ENCODE measurements around the gene SLC25A40. TPM values are rescaled to one million over a fixed set of nuclear protein-coding genes. Genes with fewer than 3 reads are reported as not detected.
"Not testable (repeated sequence)": the region's sequence is repeated elsewhere in the genome, so short reads cannot be mapped to it uniquely, and the experiment has no call there.

SLC25A40 gene
- total RNA-seq, 1 experiment from 2014 or later, result 29.6 TPM

DNA sequence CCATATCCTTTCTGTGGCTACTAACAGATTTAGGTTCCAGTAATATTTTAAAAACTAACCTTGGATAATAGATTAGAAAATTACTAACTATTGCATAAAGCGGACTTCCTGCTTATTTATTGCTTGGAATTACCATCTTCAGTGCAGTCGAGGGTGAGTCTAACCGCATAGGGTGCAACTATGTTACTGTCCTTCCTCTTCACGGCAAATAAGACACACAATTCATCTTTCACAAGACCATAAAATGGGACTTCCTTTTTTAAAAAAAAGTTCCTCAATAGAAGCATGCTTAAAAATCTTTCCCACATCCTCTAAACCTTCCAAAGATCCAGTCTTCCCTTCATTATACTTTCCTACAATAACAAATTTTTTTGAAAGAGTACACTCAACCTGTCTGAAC, 2.1 kb downstream of the SLC25A40 start:
- TF ChIP-seq EZH2 (IDR thresholded peaks at IDR 0.05; ENCODE audit: borderline replicate concordance, low read depth, low read length, poor library complexity, severe bottlenecking), result no peak
- TF ChIP-seq, protein P1, sequence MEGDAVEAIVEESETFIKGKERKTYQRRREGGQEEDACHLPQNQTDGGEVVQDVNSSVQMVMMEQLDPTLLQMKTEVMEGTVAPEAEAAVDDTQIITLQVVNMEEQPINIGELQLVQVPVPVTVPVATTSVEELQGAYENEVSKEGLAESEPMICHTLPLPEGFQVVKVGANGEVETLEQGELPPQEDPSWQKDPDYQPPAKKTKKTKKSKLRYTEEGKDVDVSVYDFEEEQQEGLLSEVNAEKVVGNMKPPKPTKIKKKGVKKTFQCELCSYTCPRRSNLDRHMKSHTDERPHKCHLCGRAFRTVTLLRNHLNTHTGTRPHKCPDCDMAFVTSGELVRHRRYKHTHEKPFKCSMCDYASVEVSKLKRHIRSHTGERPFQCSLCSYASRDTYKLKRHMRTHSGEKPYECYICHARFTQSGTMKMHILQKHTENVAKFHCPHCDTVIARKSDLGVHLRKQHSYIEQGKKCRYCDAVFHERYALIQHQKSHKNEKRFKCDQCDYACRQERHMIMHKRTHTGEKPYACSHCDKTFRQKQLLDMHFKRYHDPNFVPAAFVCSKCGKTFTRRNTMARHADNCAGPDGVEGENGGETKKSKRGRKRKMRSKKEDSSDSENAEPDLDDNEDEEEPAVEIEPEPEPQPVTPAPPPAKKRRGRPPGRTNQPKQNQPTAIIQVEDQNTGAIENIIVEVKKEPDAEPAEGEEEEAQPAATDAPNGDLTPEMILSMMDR (conservative IDR thresholded peaks at IDR 0.05; ENCODE audit: low read depth, low read length), result no peak
- Histone ChIP-seq H3K27ac (ENCODE audit: low read depth, low read length, poor library complexity, severe bottlenecking) (peak overlapping the region; percentile 96), H3K9me3 (ENCODE audit: low read depth, low read length, poor library complexity, severe bottlenecking) (peaks cover 16% of the 10 kb centered on the region), H3K4me3 (ENCODE audit: low read depth, low read length, poor library complexity, severe bottlenecking) (peak overlapping the region; percentile 96), H3K36me3 (ENCODE audit: insufficient read depth, low read length, poor library complexity, severe bottlenecking) (peaks cover 37% of the 10 kb centered on the region), H3K27me3 (replicated peaks; ENCODE audit: insufficient read depth, low read depth, low read length, poor library complexity) (no peaks in the 10 kb centered on the region), H3K4me1 (ENCODE audit: insufficient read depth, low read length, poor library complexity, severe bottlenecking) (peaks cover 10% of the 10 kb centered on the region)
- BruUV-seq (replicated peaks), result no TSS peak
- ChIA-PET POLR2A (ENCODE audit: low non-redundant PET) (no interaction called here), CTCF (no interaction called here)
- intact Hi-C loops (cut with micrococcal nuclease; ENCODE audit: unreplicated experiment), result no loop called here
- peak; percentile 62 for DNase-seq (ENCODE audit: low spot score)

DNA sequence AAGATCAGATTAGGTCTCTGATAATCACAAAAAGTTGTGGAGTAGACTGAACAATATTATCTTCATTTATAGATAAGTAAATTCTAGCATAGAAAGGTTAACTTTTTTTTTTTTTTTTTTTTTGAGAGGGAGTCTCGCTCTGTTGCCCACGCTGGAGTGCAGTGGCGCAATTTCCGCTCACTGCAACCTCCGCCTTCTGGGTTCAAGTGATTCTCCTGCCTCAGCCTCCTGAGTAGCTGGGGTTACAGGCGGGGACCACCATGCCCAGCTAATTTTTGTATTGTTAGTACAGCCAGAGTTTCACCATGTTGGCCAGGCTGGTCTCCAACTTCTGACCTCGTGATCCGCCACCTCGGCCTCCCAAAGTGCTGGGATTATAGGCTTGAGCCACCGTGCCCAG, 2.8 kb downstream of the SLC25A40 start:
- Histone ChIP-seq H3K27ac (ENCODE audit: low read depth, low read length, poor library complexity, severe bottlenecking) (peak overlapping the region; percentile 96), H3K9me3 (ENCODE audit: low read depth, low read length, poor library complexity, severe bottlenecking) (peaks cover 17% of the 10 kb centered on the region), H3K36me3 (ENCODE audit: insufficient read depth, low read length, poor library complexity, severe bottlenecking) (peaks cover 29% of the 10 kb centered on the region)
- H3K4me1 ChIP-seq (ENCODE audit: insufficient read depth, low read length, poor library complexity, severe bottlenecking); H3K4me3 ChIP-seq (ENCODE audit: low read depth, low read length, poor library complexity, severe bottlenecking); intact Hi-C loops (cut with micrococcal nuclease; ENCODE audit: unreplicated experiment); CTCF ChIA-PET; DNase-seq (ENCODE audit: low spot score); H3K27me3 ChIP-seq (replicated peaks; ENCODE audit: insufficient read depth, low read depth, low read length, poor library complexity); POLR2A ChIA-PET (ENCODE audit: low non-redundant PET); BruUV-seq (replicated peaks): not testable (repeated sequence)

DNA sequence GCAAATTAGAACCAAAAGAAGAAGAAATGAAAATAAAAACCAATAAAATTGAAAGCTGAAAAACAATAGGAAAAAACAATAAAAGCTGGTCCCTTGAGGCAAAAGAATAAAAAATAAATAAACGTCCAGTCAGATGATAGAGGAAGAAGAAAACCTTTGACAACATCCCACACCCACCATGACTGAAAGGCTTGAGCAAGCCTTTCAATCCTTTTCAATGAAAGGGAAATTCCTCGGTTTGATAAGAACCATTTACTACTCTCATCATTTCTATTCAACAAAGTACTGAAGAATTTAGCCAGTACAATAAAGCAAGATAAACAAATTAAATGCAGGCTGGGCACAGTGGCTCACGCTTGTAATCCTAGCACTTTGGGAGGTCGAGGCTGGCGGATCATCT, 3.8 kb downstream of the SLC25A40 start:
- intact Hi-C loops (cut with micrococcal nuclease; ENCODE audit: unreplicated experiment), result no loop called here
- TF ChIP-seq EZH2 (IDR thresholded peaks at IDR 0.05; ENCODE audit: borderline replicate concordance, low read depth, low read length, poor library complexity, severe bottlenecking), result no peak
- TF ChIP-seq, protein P1 (conservative IDR thresholded peaks at IDR 0.05; ENCODE audit: low read depth, low read length), result no peak
- CTCF ChIA-PET, result no interaction called here
- Histone ChIP-seq H3K9me3 (ENCODE audit: low read depth, low read length, poor library complexity, severe bottlenecking) (peaks cover 25% of the 10 kb centered on the region), H3K36me3 (ENCODE audit: insufficient read depth, low read length, poor library complexity, severe bottlenecking) (peaks cover 25% of the 10 kb centered on the region), H3K27ac (ENCODE audit: low read depth, low read length, poor library complexity, severe bottlenecking) (no peak overlapping the region), H3K27me3 (replicated peaks; ENCODE audit: insufficient read depth, low read depth, low read length, poor library complexity) (no peaks in the 10 kb centered on the region), H3K4me1 (ENCODE audit: insufficient read depth, low read length, poor library complexity, severe bottlenecking) (peaks cover 3% of the 10 kb centered on the region), H3K4me3 (ENCODE audit: low read depth, low read length, poor library complexity, severe bottlenecking) (no peak overlapping the region)
- POLR2A ChIA-PET (ENCODE audit: low non-redundant PET), result no interaction called here
- no peak for DNase-seq (ENCODE audit: low spot score)
- no TSS peak for BruUV-seq (replicated peaks)

DNA sequence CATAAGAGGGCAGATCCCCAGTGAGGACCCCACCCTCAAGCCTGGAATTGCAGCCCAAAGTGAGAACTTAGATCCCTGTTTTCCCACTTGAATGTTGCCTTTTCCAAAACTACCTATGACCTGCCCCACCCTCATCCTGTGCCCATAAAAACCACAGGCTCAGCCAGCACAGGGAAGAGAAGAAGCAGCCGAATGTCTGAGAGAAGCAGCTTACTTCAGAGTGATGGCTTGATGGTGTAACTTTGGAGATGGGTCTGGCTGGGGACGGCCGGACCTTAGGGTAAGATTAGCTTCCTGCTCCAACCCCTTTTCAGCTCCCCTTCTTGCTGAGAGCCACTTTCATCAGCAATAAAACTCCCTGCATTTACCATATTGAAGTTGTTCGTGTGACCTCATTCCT, 5.7 kb downstream of the SLC25A40 start:
- BruUV-seq (replicated peaks), result no TSS peak
- TF ChIP-seq, protein P1 (conservative IDR thresholded peaks at IDR 0.05; ENCODE audit: low read depth, low read length), result no peak
- TF ChIP-seq EZH2 (IDR thresholded peaks at IDR 0.05; ENCODE audit: borderline replicate concordance, low read depth, low read length, poor library complexity, severe bottlenecking), result no peak
- Histone ChIP-seq H3K36me3 (ENCODE audit: insufficient read depth, low read length, poor library complexity, severe bottlenecking) (peaks cover 39% of the 10 kb centered on the region), H3K4me1 (ENCODE audit: insufficient read depth, low read length, poor library complexity, severe bottlenecking) (peaks cover 3% of the 10 kb centered on the region), H3K4me3 (ENCODE audit: low read depth, low read length, poor library complexity, severe bottlenecking) (no peak overlapping the region), H3K27ac (ENCODE audit: low read depth, low read length, poor library complexity, severe bottlenecking) (no peak overlapping the region), H3K27me3 (replicated peaks; ENCODE audit: insufficient read depth, low read depth, low read length, poor library complexity) (no peaks in the 10 kb centered on the region), H3K9me3 (ENCODE audit: low read depth, low read length, poor library complexity, severe bottlenecking) (peaks cover 40% of the 10 kb centered on the region)
- POLR2A ChIA-PET (ENCODE audit: low non-redundant PET), result no interaction called here
- intact Hi-C loops (cut with micrococcal nuclease; ENCODE audit: unreplicated experiment), result no loop called here
- DNase-seq (ENCODE audit: low spot score), result no peak
- CTCF ChIA-PET, result no interaction called here

DNA sequence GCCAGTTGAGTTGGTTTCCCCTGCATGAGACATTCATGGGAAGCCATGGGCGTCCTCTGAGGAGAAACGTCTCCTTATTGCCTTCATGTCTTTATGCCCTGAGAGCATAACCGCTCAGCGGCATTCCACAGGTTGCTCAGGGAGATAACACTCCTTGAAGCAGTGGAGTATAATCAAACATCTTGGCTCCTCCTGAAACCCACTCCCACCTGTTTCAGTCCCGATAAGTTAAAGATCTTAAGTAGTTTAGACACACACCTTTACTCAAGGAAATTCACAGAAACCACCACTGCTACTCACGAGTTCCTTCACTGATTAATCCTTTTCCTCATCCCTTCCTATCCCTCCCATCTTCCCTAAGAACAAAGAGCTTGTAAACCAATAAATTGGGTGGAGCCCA, 9.6 kb downstream of the SLC25A40 start:
- BruUV-seq (replicated peaks); H3K4me1 ChIP-seq (ENCODE audit: insufficient read depth, low read length, poor library complexity, severe bottlenecking); DNase-seq (ENCODE audit: low spot score); intact Hi-C loops (cut with micrococcal nuclease; ENCODE audit: unreplicated experiment); H3K27ac ChIP-seq (ENCODE audit: low read depth, low read length, poor library complexity, severe bottlenecking); CTCF ChIA-PET; H3K4me3 ChIP-seq (ENCODE audit: low read depth, low read length, poor library complexity, severe bottlenecking); POLR2A ChIA-PET (ENCODE audit: low non-redundant PET); H3K27me3 ChIP-seq (replicated peaks; ENCODE audit: insufficient read depth, low read depth, low read length, poor library complexity): not testable (repeated sequence)
- H3K9me3 ChIP-seq (ENCODE audit: low read depth, low read length, poor library complexity, severe bottlenecking), result peaks cover 39% of the 10 kb centered on the region
- peaks cover 44% of the 10 kb centered on the region for H3K36me3 ChIP-seq (ENCODE audit: insufficient read depth, low read length, poor library complexity, severe bottlenecking)

All from A673 (cell line).